Stimulated activated memory B cell treated with anti-CD40 and anti-IgM and Interleukin-4, amounts not matched to agents 10 μg/mL and 1 μg/mL and 100 μg/mL, for 72 hours (primary cell): ENCODE results near the gene CD226.
"Not testable (repeated sequence)": the region's sequence is repeated elsewhere in the genome, so short reads cannot be mapped to it uniquely, and the experiment has no call there.

ENCODE experiments used
- ATAC-seq: fragments of 150-1000 bp; cut with Tn5 transposase; 2 replicates; pipeline ENCODE4 v1.10.0; 2021
- H3K27ac Mint-ChIP-seq: one replicate; pipeline ENCODE4 v1.8.0; 2022; ENCODE audit warnings: mild to moderate bottlenecking, mixed read lengths
- H3K27me3 Mint-ChIP-seq: one replicate; pipeline ENCODE4 v1.8.0; 2022; ENCODE audit warnings: mixed read lengths
- H3K36me3 Mint-ChIP-seq: one replicate; pipeline ENCODE4 v1.8.0; 2022; ENCODE audit warnings: mixed read lengths
- H3K4me1 Mint-ChIP-seq: one replicate; pipeline ENCODE4 v1.8.0; 2022; ENCODE audit warnings: mixed read lengths
- H3K4me3 Mint-ChIP-seq: one replicate; pipeline ENCODE4 v1.8.0; 2022; ENCODE audit warnings: mild to moderate bottlenecking, moderate library complexity, mixed read lengths
- H3K9me3 Mint-ChIP-seq: one replicate; pipeline ENCODE4 v1.8.0; 2022; ENCODE audit warnings: mixed read lengths

CD226 gene

DNA sequence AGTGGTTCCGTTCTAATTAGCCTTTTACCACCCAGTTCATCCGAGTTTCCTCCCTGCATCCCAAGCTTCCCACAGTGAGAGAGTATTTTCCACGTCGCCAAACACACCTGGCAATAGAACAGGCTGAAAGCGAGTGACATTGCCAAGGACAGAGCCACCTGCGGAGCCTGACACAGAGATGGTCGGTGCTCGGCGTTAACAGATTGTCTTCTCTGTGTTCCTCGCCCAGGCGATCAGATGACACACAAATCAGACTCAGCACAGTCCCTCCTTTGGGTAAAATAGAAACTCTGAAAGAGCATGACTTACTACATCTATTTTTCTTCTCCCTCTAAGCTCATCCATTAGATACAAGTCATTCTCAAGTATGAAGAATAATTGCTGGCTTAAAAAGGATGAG lies 107.7 kb downstream of the CD226 start:
- Mint-ChIP-seq H3K4me3 (no peak overlapping the region), H3K4me1 (no peaks in the 10 kb centered on the region), H3K9me3 (peaks cover 7% of the 10 kb centered on the region), H3K27ac (no peak overlapping the region), H3K36me3 (no peaks in the 10 kb centered on the region), H3K27me3 (no peaks in the 10 kb centered on the region)
- ATAC-seq, result no peak

DNA sequence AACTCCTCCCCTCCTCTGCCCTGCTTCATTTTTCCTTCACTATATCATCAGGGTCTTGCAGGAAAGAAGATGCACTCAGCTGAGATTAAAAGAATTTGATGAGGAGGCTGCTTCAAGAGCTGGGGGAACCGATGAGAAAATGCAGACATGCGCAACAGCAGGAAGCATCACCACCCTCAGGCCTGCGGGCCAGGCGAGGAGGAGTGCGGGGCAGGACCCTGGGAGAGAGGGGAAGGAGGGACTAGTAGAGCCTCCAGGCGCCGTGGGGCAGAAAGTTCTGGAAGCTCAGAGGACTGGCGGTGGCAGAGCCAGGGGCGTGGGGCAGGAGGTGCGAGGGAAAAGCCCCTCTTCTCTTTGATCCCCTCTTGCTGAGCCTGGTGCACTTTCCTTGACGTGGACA lies 108.2 kb downstream of the CD226 start:
- H3K4me1 Mint-ChIP-seq, result no peaks in the 10 kb centered on the region
- peaks cover 7% of the 10 kb centered on the region for H3K9me3 Mint-ChIP-seq
- H3K27me3 Mint-ChIP-seq, result no peaks in the 10 kb centered on the region
- no peaks in the 10 kb centered on the region for H3K36me3 Mint-ChIP-seq
- no peak overlapping the region for H3K4me3 Mint-ChIP-seq
- H3K27ac Mint-ChIP-seq, result no peak overlapping the region
- no peak for ATAC-seq

DNA sequence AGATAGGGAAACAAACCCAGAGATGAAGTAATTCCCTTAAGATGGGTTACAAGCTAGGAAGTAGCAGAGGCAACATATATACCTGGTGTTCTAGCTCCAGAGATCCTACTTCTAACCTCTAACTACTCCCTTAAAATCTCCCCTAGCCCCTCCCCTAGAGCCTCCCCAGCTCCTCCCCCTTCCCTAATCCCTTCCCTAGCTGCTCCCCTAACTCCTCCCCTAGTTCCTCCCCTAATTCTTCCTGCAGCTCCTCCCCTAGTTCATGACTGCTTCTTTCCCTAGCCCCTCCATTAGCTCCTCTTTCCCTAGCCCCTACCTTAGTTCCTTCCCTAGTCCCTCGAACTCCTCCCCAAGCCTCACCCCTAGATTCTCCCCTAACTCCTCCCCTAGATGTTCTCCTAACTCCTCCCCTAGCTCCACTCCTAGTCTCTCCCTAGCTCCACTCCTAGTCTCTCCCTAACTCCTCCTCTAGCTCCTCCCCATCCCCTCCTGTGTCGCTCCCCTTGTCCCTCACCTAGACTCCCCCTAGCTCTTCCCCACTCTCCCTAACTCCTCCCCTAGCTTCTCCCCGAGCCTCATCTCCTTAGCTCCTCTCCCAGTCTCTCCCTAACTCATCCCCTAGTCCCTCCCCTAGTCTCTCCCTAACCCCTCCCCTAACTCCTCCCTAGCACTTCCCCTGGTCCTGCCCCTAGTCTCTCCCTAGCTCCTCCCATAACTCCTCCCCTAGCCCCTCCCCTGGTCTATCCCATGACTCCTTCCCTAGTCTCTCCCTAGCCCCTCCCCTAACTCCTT lies 108.9 kb downstream of the CD226 start:
- Mint-ChIP-seq H3K4me3 (no peak overlapping the region), H3K27ac (no peak overlapping the region), H3K27me3 (no peaks in the 10 kb centered on the region), H3K9me3 (peaks cover 7% of the 10 kb centered on the region), H3K4me1 (no peaks in the 10 kb centered on the region), H3K36me3 (no peaks in the 10 kb centered on the region)
- peak; percentile 60 for ATAC-seq

DNA sequence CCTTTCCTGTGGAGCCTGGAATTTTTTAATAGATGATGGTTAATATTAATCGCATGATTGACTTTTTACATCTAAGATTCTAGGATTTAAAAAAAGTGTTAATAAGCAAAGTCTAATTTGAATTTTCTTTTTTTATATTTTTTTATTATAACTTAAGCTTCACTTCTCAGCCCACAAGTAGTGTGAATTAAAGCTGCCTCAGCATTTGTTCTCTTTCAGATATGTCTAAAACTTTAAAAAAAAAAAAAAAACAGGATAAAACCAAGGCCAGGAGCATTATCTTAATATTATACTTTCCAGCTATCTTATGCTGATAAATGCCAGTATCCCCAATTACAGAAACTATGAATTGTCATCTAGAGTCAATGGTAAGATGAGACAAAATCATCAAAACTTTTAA lies 109.7 kb downstream of the CD226 start:
- H3K4me1 Mint-ChIP-seq, result no peaks in the 10 kb centered on the region
- H3K9me3 Mint-ChIP-seq, result peaks cover 7% of the 10 kb centered on the region
- H3K27ac Mint-ChIP-seq, result no peak overlapping the region
- no peak for ATAC-seq
- H3K27me3 Mint-ChIP-seq, result no peaks in the 10 kb centered on the region
- H3K4me3 Mint-ChIP-seq, result no peak overlapping the region
- no peaks in the 10 kb centered on the region for H3K36me3 Mint-ChIP-seq

DNA sequence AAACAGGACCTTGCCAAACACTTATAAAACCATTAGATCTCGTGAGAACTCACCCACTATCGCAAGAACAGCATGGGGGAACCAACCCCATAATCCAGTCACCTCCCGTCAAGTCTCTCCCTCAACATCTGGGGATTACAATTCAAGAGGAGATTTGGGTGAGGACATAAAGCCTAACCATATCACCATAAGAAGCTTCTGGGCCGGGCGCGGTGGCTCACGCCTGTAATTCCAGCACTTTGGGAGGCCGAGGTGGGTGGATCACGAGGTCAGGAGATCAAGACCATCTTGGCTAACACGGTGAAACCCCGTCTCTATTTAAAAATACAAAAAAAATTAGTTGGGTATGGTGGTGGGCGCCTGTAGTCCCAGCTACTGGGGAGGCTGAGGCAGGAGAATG lies 112.7 kb downstream of the CD226 start:
- H3K27me3 Mint-ChIP-seq, H3K27ac Mint-ChIP-seq, H3K4me3 Mint-ChIP-seq, H3K9me3 Mint-ChIP-seq, H3K36me3 Mint-ChIP-seq, H3K4me1 Mint-ChIP-seq, ATAC-seq: not testable (repeated sequence)

DNA sequence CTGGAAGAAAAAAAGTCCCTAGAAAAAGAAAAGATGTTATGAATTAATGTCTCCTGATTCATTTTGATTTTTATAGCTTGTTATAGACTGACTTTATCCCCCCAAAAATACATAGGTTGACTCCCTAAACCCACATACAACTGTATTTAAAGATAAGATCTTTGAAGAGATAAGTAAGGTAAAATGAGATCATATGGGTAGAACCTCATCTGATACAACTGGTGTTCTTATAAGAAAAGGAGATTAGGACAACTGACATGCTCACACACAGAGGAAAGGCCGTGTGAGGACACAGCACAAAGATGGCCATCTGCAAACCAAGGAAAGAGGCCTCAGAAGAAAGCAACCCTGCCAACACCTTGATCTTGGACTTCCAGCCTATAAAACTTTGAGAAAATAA lies 117.5 kb downstream of the CD226 start:
- Mint-ChIP-seq H3K27me3 (no peaks in the 10 kb centered on the region), H3K4me3 (no peak overlapping the region), H3K9me3 (no peaks in the 10 kb centered on the region), H3K36me3 (no peaks in the 10 kb centered on the region), H3K4me1 (no peaks in the 10 kb centered on the region), H3K27ac (no peak overlapping the region)
- ATAC-seq, result no peak

DNA sequence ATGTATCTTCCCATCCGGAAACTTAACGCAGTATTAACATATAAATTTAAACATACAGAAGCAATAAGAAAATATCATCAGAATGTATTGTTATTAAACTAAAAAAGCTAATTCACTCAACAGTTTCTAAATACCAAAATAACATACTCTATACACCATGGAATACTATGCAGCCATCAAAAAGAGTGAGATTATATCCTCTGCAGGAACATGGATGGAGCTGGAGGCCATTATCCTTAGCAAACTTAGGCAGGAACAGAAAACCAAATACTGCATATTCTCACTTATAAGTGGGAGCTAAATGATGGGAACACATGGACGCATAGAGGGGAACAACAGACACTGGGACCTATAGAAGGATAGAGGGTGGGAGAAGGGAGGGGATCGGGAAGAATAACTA lies 127.1 kb downstream of the CD226 start:
- H3K27ac Mint-ChIP-seq, result no peak overlapping the region
- H3K36me3 Mint-ChIP-seq, result no peaks in the 10 kb centered on the region
- H3K4me1 Mint-ChIP-seq, result no peaks in the 10 kb centered on the region
- no peak overlapping the region for H3K4me3 Mint-ChIP-seq
- peaks cover 6% of the 10 kb centered on the region for H3K9me3 Mint-ChIP-seq
- ATAC-seq, result no peak
- no peaks in the 10 kb centered on the region for H3K27me3 Mint-ChIP-seq

DNA sequence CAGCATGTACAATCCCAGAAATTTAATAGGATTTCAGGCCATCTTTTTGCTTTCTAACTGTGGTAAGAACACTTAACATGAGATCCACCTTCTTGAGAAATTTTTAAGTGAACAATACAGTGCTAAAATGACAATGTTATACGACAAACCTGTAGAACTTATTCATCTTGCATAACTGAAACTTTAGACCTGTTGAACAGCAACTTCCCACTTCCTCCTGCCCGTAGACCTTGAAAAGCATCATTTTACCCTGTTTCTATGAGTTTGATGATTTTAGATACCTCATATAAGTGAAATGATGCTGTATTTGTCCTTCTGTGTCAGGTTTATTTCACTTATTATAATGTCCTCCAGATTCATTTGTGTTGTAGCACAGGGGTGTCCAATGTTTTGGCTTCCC lies 128.2 kb downstream of the CD226 start:
- Mint-ChIP-seq H3K4me3 (no peak overlapping the region), H3K9me3 (peaks cover 6% of the 10 kb centered on the region), H3K36me3 (no peaks in the 10 kb centered on the region), H3K27ac (no peak overlapping the region), H3K27me3 (no peaks in the 10 kb centered on the region), H3K4me1 (no peaks in the 10 kb centered on the region)
- no peak for ATAC-seq

DNA sequence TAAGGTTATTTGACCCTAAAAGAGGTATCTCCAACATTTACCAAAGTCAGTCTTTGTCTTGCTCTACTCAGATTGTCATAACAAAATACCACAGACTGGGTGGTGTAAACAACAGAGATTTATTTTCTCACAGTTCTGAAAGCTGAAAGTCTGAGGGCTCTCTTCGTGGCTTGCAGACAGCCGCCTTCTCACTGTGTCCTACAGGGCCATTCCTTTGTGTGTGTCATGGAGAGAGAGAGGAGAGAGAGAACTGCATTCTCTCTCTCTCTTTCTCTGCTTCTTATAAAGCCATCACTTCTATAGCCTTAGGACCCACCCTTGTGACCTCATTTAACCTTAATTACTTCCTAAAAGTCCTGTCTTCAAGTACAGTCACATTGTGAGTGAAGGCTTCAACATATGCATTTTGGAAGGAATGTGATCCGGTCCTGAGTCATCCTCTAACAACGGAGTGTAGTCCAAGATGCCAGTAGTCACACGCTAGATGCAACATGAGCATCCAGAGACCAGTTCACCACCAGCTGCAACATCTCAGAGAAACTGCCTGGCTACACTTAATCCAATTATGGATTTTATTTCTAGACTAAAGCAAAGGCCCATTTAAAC lies 130.2 kb downstream of the CD226 start:
- Mint-ChIP-seq H3K36me3 (no peaks in the 10 kb centered on the region), H3K4me3 (no peak overlapping the region), H3K9me3 (peaks cover 6% of the 10 kb centered on the region), H3K27me3 (no peaks in the 10 kb centered on the region), H3K27ac (no peak overlapping the region), H3K4me1 (no peaks in the 10 kb centered on the region)
- ATAC-seq, result no peak

DNA sequence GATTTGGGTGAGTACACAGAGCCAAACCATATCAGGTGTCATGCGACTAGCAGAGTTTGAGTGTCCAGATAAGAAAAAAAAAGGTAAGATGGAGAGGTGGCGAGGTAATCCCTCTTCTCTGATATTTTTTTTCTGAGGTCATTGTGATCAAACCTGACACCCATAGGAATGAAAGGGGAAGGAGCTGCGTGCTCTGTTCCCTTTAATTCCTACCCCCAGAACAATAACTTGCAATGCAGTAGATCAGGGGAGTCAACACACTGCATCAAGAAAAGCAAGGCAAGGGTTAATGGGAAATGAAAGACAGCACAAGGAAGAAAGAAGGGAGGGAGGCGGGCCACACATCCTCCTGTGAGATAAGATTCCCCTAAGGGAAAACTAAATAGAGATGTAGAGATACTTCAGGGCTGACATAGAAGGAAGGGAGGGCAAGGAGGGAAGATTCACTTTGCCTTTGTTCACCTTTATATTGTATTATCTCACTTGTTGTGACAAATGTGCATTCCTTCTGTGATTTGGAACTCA lies 132.8 kb downstream of the CD226 start:
- no peak overlapping the region for H3K27ac Mint-ChIP-seq
- no peak for ATAC-seq
- no peak overlapping the region for H3K4me3 Mint-ChIP-seq
- H3K36me3 Mint-ChIP-seq, result no peaks in the 10 kb centered on the region
- H3K27me3 Mint-ChIP-seq, result no peaks in the 10 kb centered on the region
- no peaks in the 10 kb centered on the region for H3K4me1 Mint-ChIP-seq
- peaks cover 3% of the 10 kb centered on the region for H3K9me3 Mint-ChIP-seq

DNA sequence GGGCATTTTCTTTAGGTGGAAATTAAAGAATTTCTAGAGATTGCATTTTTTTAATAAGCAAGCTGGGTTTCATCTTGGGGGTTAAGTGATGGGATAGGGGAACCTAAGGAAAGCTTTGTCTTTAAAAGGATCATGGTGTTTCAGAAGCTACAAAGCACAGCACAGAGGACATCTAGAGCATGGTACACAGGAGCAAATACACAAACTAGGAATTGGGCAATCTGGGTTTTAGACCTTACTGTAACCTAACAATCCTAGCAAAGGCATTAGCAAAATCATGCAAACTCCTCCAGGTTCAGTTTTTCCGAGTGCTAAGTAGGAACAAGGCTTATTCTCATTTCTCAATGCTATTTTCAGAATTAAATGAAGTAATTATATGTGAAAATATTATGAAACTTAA lies 134.1 kb downstream of the CD226 start:
- Mint-ChIP-seq H3K36me3 (no peaks in the 10 kb centered on the region), H3K4me3 (no peak overlapping the region), H3K4me1 (no peaks in the 10 kb centered on the region), H3K27me3 (no peaks in the 10 kb centered on the region), H3K9me3 (no peaks in the 10 kb centered on the region), H3K27ac (no peak overlapping the region)
- ATAC-seq, result no peak

DNA sequence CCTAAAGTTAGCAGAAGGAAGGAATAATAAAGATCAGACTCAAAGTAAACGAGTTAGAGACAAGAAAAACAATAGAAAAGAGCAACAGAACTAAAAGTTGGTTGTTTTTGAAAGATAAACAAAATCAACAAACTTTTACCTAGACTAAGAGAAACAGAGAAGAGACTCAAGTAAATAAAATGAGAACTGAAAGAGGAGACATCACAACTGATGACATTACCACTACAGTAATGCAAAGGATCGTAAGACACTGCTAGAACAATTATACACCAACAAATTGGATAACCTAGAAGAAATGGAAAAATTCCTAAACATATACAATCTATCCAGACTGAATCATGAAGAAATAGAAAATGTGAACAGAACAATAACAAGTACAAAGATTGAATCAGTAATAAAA lies 139.3 kb downstream of the CD226 start:
- Mint-ChIP-seq H3K27me3 (no peaks in the 10 kb centered on the region), H3K4me1 (no peaks in the 10 kb centered on the region), H3K4me3 (no peak overlapping the region), H3K9me3 (no peaks in the 10 kb centered on the region), H3K27ac (no peak overlapping the region), H3K36me3 (no peaks in the 10 kb centered on the region)
- no peak for ATAC-seq

DNA sequence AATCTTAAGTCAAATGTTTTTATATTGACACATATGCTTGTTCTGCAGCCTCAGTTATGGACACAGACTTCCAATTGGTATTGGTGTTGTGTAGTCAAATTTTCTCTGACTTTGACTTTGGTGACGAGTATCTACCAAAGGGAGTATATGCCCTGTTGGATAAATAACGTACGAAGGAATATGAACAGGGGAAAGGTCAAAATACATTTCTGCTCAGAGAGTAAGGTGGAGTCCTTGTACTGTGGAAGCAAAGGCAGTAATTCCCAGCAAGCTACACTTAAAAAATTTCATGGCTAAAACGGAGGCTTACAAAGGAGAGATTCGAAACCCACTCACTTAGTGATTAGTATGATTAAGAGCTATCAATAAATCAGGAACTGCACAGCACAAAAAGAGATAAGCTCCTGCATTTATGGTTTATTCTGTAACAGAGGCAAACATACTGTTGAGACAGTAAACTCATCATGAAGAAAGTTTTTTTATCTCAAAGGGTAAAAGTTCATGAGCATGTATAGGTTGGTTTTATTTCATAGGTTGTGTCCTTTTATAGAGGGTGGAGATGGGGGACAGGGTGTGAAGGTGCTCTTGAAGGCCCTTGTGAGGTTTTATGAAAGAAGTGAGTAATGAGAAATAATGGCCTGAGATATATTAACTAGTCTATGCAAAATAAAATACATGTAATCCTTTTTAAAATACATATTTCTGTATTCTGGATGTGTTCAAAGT lies 142.7 kb downstream of the CD226 start:
- no peaks in the 10 kb centered on the region for H3K27me3 Mint-ChIP-seq
- no peaks in the 10 kb centered on the region for H3K36me3 Mint-ChIP-seq
- ATAC-seq, result no peak
- H3K9me3 Mint-ChIP-seq, result no peaks in the 10 kb centered on the region
- H3K27ac Mint-ChIP-seq, result no peak overlapping the region
- no peaks in the 10 kb centered on the region for H3K4me1 Mint-ChIP-seq
- H3K4me3 Mint-ChIP-seq, result no peak overlapping the region
